Anterior cingulate cortex (tissue), 58 donors: Measurements from ENCODE around the gene SCYGR3.

Source experiments
- DNase-seq, 58 donors: peaks; one replicate each; lab custom pipeline; 2025; lab: John Stamatoyannopoulos, UW

SCYGR3 gene

DNA sequence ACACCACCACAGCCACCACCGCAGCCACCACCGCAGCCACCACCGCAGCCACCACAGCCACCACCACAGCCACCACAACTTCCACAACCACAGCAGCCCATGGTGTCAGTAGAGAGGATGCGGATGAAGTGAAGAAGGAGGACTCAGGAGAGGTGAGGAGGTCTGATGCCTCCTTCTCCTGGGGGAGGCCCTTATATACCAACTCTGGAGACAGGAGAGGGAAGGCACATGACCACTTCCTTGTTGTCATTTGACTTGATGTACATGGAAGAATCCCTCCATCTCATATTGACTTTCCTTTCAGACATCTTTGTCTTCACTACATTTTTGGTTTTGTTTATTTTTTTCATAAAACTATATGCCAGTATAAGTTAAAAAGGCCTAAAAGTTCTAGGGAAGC, at the start of gene SCYGR3:
TSS of gene SCYGR3 (minus strand) at position 101 of the 400 bp plus-strand sequence. CDS start at position 101, 0 bp downstream.
- no peak for DNase-seq

- no peak for DNase-seq
These were observed 47.2 kb upstream of the SCYGR3 start for GRCh38 chr2:227661827-227662226.

GRCh38 chr2:227661025-227661649, 46.5 kb upstream of the SCYGR3 start:
- no peak for DNase-seq

GRCh38 chr2:227657199-227657845, 42.7 kb upstream of the SCYGR3 start:
- no peak for DNase-seq

DNA sequence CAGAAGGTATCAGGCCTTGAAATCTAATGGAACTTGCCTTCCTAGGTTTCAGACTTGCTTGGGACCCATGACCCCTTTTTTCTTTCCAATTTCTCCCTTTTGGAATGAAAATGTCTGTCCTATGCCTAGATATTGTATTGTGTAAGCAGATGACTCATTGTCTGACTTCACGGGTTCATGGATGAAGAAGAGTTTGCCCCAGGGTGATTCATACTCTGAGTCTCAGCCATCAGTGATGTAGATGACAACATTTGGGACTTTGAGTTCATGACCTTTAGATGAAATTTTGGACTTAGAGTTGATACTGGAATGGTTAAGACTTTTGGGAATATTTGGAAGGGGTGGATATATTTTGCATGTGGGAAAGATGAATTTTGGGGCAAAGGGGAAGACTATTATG, 40.8 kb upstream of the SCYGR3 start:
- DNase-seq: no peak

DNA sequence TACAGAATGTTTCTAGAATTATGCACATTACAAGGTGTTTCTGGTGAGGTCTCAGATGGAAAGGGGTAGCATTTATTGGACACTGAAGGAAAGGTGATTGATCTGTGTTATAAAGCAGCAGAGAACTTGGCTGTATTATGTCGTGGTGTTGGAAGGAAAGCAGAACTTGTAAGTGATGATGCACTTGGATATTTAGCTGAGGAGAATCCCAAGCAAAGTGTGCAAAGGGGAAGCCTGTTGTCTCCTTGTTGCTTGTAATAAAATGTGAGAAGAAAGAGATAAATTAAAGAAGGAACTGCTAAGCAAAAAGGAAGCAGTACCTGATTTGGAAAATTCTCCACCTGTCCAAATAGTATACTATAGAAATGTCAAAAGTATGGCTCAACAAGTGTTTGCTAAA, 39.8 kb upstream of the SCYGR3 start:
- DNase-seq: no peak

DNA sequence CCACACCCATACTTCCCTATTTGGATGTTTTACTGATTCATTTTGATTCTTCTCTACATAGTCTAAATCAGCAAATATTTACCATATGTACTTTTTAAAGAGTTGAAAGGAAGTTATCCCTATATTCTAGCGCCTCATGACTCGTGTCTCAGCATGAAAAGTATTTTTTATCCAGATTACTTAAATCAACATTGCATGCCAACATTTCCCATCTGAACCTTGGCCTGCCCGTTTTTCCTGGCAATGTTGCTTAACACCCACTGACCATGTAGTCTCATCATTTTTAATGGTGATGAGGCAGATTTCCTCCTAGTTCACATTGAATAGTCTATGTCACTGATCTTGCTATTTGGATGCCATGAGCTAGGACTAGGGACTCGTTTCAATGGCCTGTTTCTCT, 38.8 kb upstream of the SCYGR3 start:
- no peak for DNase-seq

DNA sequence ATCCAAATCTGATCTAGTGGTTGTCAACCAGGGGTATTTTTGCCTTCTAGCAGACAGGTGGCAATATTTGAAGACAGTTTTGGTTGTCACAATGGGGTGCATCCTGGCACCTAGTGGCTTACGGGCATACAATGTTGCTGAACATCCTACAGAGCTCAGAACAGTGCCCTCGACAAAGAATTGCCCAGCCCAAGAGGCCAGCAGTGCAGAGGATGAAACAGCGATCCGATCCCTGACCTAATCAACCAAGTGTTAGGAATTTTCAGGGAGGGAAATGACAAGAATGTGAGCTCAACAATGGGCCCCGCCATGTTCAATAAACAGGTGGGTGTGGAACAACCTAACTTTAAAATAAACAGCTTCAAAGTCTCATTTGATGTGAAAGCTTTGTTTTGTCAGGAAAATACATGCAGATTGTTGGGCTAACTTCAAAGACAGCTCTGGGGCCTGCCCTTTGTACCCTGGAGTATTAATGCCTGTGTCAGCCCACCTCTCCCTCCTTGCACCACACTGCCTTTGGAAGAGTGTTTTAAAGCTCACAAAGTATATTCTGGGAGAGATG, 29.4 kb upstream of the SCYGR3 start:
- no peak for DNase-seq

- DNase-seq: no peak
These were observed 28.0 kb upstream of the SCYGR3 start for GRCh38 chr2:227642656-227643055.

GRCh38 chr2:227634201-227634600, 19.6 kb upstream of the SCYGR3 start:
- DNase-seq: no peak

DNA sequence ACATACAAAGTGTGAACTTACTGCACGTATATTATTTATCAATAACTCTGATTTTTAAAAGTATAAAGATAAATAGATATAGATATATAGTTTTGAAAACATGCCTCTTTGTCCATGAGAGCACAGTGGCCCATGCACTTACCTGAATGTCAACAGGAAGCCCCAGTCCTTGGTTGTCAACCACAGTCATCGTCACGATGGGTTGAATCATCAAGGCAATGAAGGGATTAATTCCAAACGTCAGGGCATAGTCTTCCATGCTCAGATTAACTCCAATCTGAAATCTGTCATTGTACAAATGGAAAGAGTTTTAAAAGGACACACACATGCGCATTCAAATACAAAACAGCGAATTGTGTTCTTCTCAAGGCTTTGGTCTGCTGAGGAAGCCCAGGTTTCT, 18.2 kb upstream of the SCYGR3 start:
- no peak for DNase-seq

- no peak for DNase-seq
These were observed 15.7 kb upstream of the SCYGR3 start for GRCh38 chr2:227630322-227630721.

- no peak for DNase-seq
These were observed 14.8 kb upstream of the SCYGR3 start for GRCh38 chr2:227629435-227629834.

DNA sequence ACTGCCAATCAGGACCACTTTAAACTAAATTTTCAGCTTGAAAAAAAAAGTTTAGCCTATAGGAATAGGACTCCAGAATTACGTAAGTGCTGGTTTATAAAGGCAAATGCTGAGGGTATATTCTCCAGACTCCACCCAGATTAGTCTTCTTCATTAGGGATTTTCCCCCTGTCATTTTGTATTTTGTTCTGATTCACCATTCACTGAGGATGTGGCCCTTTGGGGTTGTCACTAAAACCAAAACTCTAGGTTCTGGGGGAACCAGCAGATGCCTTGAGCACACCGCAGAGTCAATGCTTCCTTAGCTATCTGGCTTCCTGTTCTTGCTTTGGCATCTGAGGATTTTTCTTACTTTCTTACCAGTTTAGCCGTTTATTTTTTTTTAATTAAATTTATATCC, 13.1 kb upstream of the SCYGR3 start:
- DNase-seq: no peak

GRCh38 chr2:227626580-227627151, 12.0 kb upstream of the SCYGR3 start:
- no peak for DNase-seq

- DNase-seq: no peak
These were observed 10.8 kb upstream of the SCYGR3 start for GRCh38 chr2:227625420-227625819.

DNA sequence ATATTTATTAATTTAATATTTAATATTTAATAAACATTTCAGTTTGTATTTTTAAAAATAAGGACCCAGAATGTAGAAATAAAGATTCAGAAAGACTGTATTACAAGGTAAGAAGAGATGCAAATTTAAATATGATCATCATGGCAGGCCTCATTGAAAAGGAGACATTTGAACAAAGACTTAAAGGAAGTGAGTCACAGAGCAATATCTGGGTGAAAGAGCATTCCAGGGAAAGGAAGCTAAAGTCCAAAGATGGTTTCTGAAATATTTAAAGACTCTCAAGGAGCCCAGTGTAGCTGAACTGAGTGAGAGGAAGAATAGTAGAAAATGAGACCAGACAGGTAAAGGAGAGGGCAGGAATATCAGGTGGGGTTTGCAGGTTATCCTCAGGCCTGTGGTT, 8.6 kb upstream of the SCYGR3 start:
- no peak for DNase-seq

DNA sequence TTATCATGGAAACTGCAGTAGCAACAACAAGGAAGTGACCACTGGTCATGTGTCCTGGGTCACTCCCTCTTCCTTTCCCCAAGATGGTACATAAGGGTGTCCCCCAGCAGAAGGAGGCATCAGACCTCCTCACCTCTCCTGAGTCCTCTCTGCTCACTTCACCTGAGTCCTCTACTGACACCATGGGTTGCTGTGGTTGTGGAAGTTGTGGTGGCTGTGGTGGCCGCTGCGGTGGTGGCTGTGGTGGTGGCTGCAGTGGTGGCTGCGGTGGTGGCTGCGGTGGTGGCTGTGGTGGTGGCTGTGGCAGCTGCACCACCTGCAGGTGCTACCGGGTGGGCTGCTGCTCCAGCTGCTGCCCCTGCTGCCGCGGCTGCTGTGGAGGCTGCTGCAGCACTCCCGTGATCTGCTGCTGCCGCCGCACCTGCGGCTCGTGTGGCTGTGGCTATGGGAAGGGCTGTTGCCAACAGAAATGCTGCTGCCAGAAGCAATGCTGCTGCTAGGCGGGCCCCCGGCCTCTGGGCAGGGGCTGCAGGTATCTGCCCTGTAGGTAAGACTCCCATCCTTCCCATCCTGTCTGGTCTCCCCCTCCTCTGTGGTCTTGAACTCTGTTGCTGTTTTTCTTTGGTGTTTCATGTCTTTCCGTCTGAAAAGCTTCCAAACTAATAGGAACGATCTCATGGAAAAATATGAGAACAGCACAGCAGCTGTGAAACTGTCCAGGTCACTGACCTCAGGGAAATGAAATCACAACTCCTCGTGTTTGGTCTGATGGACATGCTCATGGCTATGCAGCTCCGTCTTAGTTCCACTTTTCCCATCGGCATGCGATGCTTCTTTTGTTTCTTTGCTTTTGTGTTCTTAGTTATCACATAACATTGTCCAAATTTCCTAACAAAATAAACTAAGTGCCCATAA, 2.9 kb upstream of the SCYGR3 start, which contains the start of gene SCYGR4:
TSS of gene SCYGR4 (plus strand) at position 183 of the 915 bp plus-strand sequence. CDS start at position 183, 0 bp downstream.
- DNase-seq: peak in 1 of 58 donors; percentile 6

- DNase-seq: no peak
These were observed 2.0 kb upstream of the SCYGR3 start for GRCh38 chr2:227616631-227617030.

- no peak for DNase-seq
These were observed 1.3 kb upstream of the SCYGR3 start for GRCh38 chr2:227615906-227616305.

GRCh38 chr2:227615181-227615580, 541 bp upstream of the SCYGR3 start:
- no peak for DNase-seq
